ENCODE results near the gene APOA1.

The APOA1 gene

GRCh38 chr11:116794851-116795250, 42.6 kb downstream of the APOA1 start (continued):
- no peak for TF ChIP-seq ZSCAN5A (tag by site-specific recombination; IDR thresholded peaks at IDR 0.05)
- TF ChIP-seq, protein P1, sequence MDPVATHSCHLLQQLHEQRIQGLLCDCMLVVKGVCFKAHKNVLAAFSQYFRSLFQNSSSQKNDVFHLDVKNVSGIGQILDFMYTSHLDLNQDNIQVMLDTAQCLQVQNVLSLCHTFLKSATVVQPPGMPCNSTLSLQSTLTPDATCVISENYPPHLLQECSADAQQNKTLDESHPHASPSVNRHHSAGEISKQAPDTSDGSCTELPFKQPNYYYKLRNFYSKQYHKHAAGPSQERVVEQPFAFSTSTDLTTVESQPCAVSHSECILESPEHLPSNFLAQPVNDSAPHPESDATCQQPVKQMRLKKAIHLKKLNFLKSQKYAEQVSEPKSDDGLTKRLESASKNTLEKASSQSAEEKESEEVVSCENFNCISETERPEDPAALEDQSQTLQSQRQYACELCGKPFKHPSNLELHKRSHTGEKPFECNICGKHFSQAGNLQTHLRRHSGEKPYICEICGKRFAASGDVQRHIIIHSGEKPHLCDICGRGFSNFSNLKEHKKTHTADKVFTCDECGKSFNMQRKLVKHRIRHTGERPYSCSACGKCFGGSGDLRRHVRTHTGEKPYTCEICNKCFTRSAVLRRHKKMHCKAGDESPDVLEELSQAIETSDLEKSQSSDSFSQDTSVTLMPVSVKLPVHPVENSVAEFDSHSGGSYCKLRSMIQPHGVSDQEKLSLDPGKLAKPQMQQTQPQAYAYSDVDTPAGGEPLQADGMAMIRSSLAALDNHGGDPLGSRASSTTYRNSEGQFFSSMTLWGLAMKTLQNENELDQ (tag by site-specific recombination; IDR thresholded peaks at IDR 0.05; ENCODE audit: low read depth), result no peak
- no peak for TF ChIP-seq ZNF558 (tag by site-specific recombination; IDR thresholded peaks at IDR 0.05)

DNA sequence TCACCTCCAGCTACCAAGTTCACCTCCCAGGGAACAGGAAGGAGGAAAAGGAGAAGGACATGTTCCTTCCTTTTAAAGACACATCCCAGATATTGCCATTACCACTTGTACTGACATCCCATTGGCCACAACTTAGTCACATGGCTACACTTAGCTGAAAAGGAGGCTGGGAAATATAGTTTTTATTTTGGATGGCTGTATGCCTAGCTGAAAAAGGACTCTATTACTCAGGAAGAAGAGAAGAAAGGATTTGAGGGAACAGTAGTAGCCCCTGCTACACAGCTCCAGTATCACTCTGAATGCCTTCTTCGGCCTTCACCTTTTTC, 43.7 kb downstream of the APOA1 start:
- ChIA-PET POLR2A (interaction anchor here (1.2 kb wide), 1 partner anchor 385 kb away, joined by 4 read pairs; the partner anchor contains the start of gene SIDT2), CTCF (interaction anchor here (0.7 to 6.9 kb wide), 5 partner anchors 19 to 312 kb away, joined by 3 to 118 read pairs (median 4); partner anchors contain the start of gene APOA1)
- Histone ChIP-seq H3K27ac (ENCODE audit: extremely low read depth, low read depth, low read length) (no peak overlapping the region), H3K4me3 (ENCODE audit: low read depth, low read length) (no peak overlapping the region), H3K4me1 (ENCODE audit: control insufficient read depth, insufficient read depth, low read length) (no peaks in the 10 kb centered on the region), H3K36me3 (ENCODE audit: control insufficient read depth in 2 of 2, insufficient read depth in 1 of 2, low read length in 2 of 2) (no peaks in the 10 kb centered on the region), H3K9me3 (ENCODE audit: control insufficient read depth, insufficient read depth, low read depth, low read length) (no peaks in the 10 kb centered on the region)
- no peak for TF ChIP-seq HOXC10 (CRISPR knock-in tag; IDR thresholded peaks at IDR 0.05)

DNA sequence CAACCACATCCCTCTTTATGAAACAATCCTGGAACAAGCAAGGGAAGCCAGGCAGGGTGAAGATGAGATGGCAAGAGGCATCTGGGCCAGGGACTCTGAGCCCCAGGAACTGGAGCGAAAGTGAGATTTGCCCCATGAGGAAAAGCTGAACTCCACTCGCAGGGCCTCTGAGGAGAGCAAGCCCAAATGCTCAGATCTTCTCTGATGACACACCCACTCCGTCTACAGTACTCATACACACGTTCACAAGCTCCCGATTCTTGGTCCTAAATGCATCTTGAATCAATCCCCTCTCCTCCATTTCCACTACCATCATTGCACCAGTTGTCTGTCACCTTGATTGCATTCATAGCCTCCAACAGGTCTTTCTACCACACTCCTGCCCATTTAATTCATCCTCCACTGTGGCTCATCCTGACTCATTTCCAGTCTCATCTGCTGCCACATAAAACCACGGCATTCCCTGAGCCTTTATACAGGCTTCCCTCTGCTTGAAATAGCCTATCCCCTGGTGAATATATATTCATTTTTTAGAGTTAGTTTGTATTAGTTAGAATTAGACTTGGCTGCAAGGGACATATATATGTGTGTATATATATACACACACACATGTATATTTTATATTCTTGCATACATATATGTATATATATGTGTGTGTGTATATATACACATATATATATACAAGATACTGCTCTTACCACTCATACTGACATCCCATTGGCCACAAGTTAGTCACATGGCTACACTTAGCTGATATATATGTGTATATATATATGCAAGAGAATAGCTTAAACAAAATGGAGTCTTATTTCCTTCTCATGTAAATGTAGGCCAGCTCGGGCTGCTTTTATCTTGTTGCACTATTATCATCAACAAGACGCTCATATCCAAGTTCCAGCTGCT, 44.3 kb downstream of the APOA1 start:
- no peak overlapping the region for H3K4me3 ChIP-seq (ENCODE audit: low read depth, low read length)
- ChIA-PET POLR2A (interaction anchor here (1.2 kb wide), 1 partner anchor 385 kb away, joined by 4 read pairs; the partner anchor contains the start of gene SIDT2), CTCF (interaction anchor here (0.7 to 6.9 kb wide), 7 partner anchors 20 to 434 kb away, joined by 3 to 118 read pairs (median 4); partner anchors contain the start of gene APOA1)
- H3K36me3 ChIP-seq (ENCODE audit: control insufficient read depth in 2 of 2, insufficient read depth in 1 of 2, low read length in 2 of 2), result no peaks in the 10 kb centered on the region
- H3K27ac ChIP-seq (ENCODE audit: extremely low read depth, low read depth, low read length), result no peak overlapping the region
- TF ChIP-seq SP2 (tag by site-specific recombination; IDR thresholded peaks at IDR 0.05), result no peak
- no peak for TF ChIP-seq ZNF394 (tag by site-specific recombination; IDR thresholded peaks at IDR 0.05; ENCODE audit: borderline replicate concordance)
- TF ChIP-seq SETDB1 (IDR thresholded peaks at IDR 0.05; ENCODE audit: insufficient read length, low read length), result no peak
- TF ChIP-seq ZNF24 (tag by site-specific recombination; IDR thresholded peaks at IDR 0.05), result no peak
- TF ChIP-seq ZNF341 (tag by site-specific recombination; IDR thresholded peaks at IDR 0.05; ENCODE audit: low read depth), result no peak
- TF ChIP-seq, protein P2, sequence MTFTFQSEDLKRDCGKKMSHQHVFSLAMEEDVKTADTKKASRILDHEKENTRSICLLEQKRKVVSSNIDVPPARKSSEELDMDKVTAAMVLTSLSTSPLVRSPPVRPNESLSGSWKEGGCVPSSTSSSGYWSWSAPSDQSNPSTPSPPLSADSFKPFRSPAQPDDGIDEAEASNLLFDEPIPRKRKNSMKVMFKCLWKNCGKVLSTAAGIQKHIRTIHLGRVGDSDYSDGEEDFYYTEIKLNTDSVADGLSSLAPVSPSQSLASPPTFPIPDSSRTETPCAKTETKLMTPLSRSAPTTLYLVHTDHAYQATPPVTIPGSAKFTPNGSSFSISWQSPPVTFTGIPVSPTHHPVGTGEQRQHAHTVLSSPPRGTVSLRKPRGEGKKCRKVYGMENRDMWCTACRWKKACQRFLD (tag by site-specific recombination; IDR thresholded peaks at IDR 0.05), result no peak
- TF ChIP-seq, protein P3, sequence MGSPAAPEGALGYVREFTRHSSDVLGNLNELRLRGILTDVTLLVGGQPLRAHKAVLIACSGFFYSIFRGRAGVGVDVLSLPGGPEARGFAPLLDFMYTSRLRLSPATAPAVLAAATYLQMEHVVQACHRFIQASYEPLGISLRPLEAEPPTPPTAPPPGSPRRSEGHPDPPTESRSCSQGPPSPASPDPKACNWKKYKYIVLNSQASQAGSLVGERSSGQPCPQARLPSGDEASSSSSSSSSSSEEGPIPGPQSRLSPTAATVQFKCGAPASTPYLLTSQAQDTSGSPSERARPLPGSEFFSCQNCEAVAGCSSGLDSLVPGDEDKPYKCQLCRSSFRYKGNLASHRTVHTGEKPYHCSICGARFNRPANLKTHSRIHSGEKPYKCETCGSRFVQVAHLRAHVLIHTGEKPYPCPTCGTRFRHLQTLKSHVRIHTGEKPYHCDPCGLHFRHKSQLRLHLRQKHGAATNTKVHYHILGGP (tag by site-specific recombination; IDR thresholded peaks at IDR 0.05), result no peak
- TF ChIP-seq ZNF112 (tag by site-specific recombination; IDR thresholded peaks at IDR 0.05), result no peak
- TF ChIP-seq ZBTB6 (tag by site-specific recombination; IDR thresholded peaks at IDR 0.05), result no peak
- TF ChIP-seq ZEB2 (tag by site-specific recombination; IDR thresholded peaks at IDR 0.05), result no peak
- no peak for TF ChIP-seq ZNF23 (tag by site-specific recombination; IDR thresholded peaks at IDR 0.05; ENCODE audit: borderline replicate concordance)
- no peak for TF ChIP-seq ZNF366 (tag by site-specific recombination; conservative IDR thresholded peaks at IDR 0.05)
- no peaks in the 10 kb centered on the region for H3K4me1 ChIP-seq (ENCODE audit: control insufficient read depth, insufficient read depth, low read length)
- H3K9me3 ChIP-seq (ENCODE audit: control insufficient read depth, insufficient read depth, low read depth, low read length), result no peaks in the 10 kb centered on the region
